GM12872 (cell line): ENCODE results near the gene TSPAN14.

ENCODE experiments used
- CTCF ChIP-seq: IDR thresholded peaks from 3 replicates; pipeline ENCODE4 v1.5.1; 2011; ENCODE audit warnings: low read depth, mild to moderate bottlenecking, low read length, moderate library complexity; ENCODE audit not compliant: insufficient read depth

The TSPAN14 gene

GRCh38 chr10:80453842-80454512 is at the start of gene TSPAN14:
TSS of gene TSPAN14 (plus strand) at chr10:80454310. CDS start at chr10:80489234, 34,924 bp downstream.
- no peak for TF ChIP-seq CTCF

- TF ChIP-seq CTCF: no peak
These were observed 49.1 kb upstream of the TSPAN14 start for GRCh38 chr10:80405035-80405434.

GRCh38 chr10:80405626-80406025 is 48.5 kb upstream of the TSPAN14 start:
- no peak for TF ChIP-seq CTCF

GRCh38 chr10:80406204-80406603 is 47.9 kb upstream of the TSPAN14 start:
- no peak for TF ChIP-seq CTCF

GRCh38 chr10:80407812-80408241 is 46.3 kb upstream of the TSPAN14 start:
- no peak for TF ChIP-seq CTCF

- no peak for TF ChIP-seq CTCF
These were observed 45.6 kb upstream of the TSPAN14 start, which contains the start of gene PRXL2A for GRCh38 chr10:80408242-80409101. TSS of gene PRXL2A (plus strand) at chr10:80408551. CDS start at chr10:80420468, 11,917 bp downstream.

- TF ChIP-seq CTCF: no peak
These were observed 45.0 kb upstream of the TSPAN14 start for GRCh38 chr10:80409121-80409520.
